Stimulated activated CD4-positive, alpha-beta T cell treated with anti-CD3 and anti-CD28 coated beads, Interleukin-2, amount 100 ng/mL, for 24 hours (primary cell): ENCODE measurements around the gene ABR.
"Not testable (repeated sequence)": the region's sequence is repeated elsewhere in the genome, so short reads cannot be mapped to it uniquely, and the experiment has no call there.

ENCODE experiments used
- DNase-seq, 2 donors: peaks; one replicate each; pipeline ENCODE4 v3.0.0-alpha.2; 2020

The ABR gene

GRCh38 chr17:1120596-1121441, 59.0 kb downstream of the ABR start:
- no peak for DNase-seq

- DNase-seq, result no peak
These were observed 59.9 kb downstream of the ABR start for GRCh38 chr17:1119924-1120323.

- no peak for DNase-seq
These were observed 63.2 kb downstream of the ABR start for GRCh38 chr17:1116602-1117001.

GRCh38 chr17:1112875-1113274, 66.9 kb downstream of the ABR start:
- DNase-seq, result no peak

GRCh38 chr17:1111599-1112443, 68.0 kb downstream of the ABR start:
- no peak for DNase-seq

- DNase-seq, result peak in 1 of 2 donors; percentile 31
These were observed 68.8 kb downstream of the ABR start for GRCh38 chr17:1110862-1111598.

- DNase-seq, result no peak
These were observed 69.3 kb downstream of the ABR start for GRCh38 chr17:1110541-1110861.

- peak; percentile 49 to 60 for DNase-seq
These were observed 69.9 kb downstream of the ABR start for GRCh38 chr17:1109606-1110540.

GRCh38 chr17:1108765-1109605, 70.8 kb downstream of the ABR start:
- peak; percentile 62 to 71 for DNase-seq

- DNase-seq, result peak in 1 of 2 donors; percentile 22
These were observed 71.4 kb downstream of the ABR start for GRCh38 chr17:1108478-1108764.

GRCh38 chr17:1107777-1108477, 71.9 kb downstream of the ABR start:
- DNase-seq, result peak in 1 of 2 donors; percentile 23

GRCh38 chr17:1107083-1107776, 72.6 kb downstream of the ABR start:
- DNase-seq, result no peak

- DNase-seq, result no peak
These were observed 75.6 kb downstream of the ABR start for GRCh38 chr17:1104222-1104621.

- no peak for DNase-seq
These were observed 79.4 kb downstream of the ABR start for GRCh38 chr17:1100382-1100781.

GRCh38 chr17:1099242-1099641, 80.5 kb downstream of the ABR start:
- no peak for DNase-seq

GRCh38 chr17:1097972-1098744, 81.6 kb downstream of the ABR start:
- not testable (repeated sequence) for DNase-seq

GRCh38 chr17:1096215-1096614, 83.6 kb downstream of the ABR start:
- DNase-seq, result no peak

- DNase-seq, result no peak
These were observed 84.0 kb downstream of the ABR start for GRCh38 chr17:1095853-1096173.

- DNase-seq, result no peak
These were observed 84.5 kb downstream of the ABR start for GRCh38 chr17:1095090-1095852.
